NCI-H524 treated with DMSO at 0.1 percent for 48 hours (cell line): ENCODE results near the gene NEIL1.
A peak's percentile ranks its signal among the peaks of the same experiment; 100 is the strongest.
"Not testable (repeated sequence)": the region's sequence is repeated elsewhere in the genome, so short reads cannot be mapped to it uniquely, and the experiment has no call there.

ENCODE experiments used
- DNase-seq: peaks from one replicate; lab custom pipeline; 2025; lab: John Stamatoyannopoulos, UW

NEIL1 gene

DNA sequence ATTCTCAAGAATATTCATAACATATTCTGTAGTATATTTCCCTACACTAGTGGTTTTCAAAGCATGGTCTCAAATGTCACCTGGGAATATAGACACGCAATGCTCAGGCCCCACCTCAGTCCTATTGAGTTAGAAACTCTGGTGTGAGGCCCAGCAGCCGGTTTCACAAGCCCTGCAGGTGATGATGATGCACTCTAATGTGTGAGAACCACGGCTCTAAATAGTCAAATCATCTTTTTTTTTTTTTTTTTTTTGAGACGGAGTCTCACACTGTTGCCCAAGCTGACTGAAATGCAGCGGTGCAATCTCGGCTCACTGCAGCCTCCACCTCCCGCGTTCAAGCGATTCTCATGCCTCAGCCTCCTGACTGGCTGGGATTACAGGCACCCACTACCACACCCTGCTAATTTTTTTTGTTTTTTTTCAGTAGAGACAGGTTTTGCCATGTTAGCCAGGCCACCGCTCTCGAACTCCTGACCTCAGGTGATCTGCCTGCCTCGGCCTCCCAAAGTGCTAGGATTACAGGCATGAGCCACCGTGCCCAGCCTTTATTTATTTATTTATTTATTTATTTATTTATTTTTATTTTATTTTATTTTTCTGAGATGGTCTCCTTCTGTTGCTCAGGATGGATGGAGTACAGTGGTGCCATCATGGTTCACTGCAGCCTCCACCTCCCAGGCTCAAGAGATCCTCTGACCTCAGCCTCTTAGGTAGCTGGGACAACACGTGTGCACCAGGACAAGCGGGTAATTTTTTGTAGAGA lies 13.0 kb upstream of the NEIL1 start:
- DNase-seq: not testable (repeated sequence)

DNA sequence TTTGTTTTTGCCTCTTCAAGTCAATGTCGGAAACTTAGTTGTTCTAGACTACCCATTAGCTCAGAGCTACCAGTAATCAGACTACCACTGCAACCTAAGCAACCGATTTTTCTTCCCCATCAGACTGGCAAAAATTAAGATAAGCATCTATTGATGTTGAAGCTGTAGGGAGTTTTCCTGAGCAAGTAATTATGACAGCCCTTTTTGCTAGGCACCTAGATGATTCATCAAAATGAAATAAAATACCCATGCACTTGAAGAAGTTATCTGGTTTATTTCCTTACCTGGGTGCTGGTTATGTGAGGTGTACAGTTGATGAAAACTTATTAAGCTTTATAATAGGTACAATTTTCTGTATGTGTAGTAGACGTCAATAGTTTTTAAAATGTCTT lies 11.5 kb upstream of the NEIL1 start:
- DNase-seq: no peak

DNA sequence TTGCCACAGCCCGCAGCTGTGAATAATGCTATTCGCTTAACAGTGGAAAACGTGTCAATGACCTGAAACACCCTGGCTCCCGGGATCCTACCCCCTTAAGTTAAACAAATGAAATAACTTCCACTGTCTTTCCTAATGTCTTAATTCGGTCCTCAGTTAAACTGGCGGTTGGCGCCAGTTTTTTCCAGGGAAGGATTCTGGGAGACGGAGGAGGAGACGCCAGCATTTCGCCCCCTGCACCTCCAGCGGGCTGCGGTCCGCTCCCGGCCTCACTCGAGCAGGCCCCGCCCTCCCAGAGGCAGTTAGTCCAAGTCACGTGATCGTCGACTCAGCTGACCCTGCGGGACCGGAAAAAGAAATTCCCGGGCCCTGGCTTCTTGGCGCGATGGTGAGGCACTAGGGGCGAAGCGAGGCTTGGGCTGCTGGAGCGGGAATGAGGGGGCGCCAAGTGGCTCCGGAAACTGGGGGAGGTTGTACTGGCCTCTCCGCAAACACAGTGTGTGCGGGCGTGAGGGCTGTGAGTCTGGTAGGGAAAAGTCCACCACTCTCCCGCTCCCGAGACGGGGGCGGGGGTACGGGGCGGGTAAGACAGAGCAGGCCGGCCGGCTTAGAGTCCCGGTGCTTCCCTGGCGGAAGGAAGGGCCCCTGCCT lies 11.0 kb upstream of the NEIL1 start, which contains the start of gene COMMD4:
COMMD4 (plus strand) TSS at position 359 of the 651 bp plus-strand sequence; CDS start at position 386, 27 bp downstream.
- DNase-seq: peak; percentile 65

DNA sequence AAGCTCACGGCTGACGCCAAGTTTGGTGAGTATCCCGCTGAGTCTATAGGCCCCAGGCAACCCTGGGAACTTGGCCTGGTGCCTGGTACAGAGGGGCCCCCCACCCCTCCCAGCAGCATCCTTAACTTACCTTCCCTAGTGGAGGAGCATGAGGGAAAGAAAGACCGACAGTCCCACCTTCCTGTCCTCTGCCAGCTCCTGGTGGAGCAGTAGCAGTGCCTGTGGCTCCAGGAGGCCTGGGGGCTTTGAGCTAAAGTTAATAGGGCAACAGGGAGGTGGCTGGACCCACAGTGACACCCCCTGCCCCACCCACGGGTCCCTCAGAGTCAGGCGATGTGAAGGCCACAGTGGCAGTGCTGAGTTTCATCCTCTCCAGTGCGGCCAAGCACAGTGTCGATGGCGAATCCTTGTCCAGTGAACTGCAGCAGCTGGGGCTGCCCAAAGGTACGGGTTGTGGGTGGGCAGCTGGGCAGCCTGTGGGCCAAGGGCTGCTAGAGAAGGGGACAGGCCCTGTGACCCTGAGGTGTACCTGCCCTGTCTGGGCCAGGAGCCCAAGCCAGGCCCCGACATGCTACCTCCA lies 8.1 kb upstream of the NEIL1 start:
- no peak for DNase-seq

DNA sequence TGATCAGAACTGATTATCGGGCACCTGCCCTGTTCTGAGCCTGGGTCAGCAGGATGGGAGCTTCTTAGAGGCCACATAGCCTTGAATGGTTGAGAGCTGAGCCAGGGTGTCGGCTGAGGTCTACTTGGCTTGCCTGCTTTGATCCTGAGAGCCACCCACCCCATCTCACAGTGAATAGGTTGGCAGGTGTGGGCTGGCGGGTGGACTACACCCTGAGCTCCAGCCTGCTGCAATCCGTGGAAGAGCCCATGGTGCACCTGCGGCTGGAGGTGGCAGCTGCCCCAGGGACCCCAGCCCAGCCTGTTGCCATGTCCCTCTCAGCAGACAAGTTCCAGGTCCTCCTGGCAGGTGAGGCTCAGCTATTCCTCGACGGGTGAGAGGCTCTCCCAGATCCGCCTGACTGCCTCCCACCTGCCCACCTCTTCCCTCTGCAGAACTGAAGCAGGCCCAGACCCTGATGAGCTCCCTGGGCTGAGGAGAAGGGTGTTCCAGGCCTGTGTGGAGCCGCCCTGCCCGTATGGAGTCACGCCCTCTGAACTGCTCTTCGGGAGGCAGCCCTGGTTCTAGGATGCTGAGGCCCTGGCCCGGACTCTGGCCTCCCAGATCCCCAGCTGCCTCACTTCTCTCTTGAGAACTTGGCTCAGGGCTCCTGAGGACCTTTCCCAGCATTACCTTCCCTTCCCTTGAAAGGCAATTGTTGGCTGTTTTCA lies 7.2 kb upstream of the NEIL1 start:
- no peak for DNase-seq

DNA sequence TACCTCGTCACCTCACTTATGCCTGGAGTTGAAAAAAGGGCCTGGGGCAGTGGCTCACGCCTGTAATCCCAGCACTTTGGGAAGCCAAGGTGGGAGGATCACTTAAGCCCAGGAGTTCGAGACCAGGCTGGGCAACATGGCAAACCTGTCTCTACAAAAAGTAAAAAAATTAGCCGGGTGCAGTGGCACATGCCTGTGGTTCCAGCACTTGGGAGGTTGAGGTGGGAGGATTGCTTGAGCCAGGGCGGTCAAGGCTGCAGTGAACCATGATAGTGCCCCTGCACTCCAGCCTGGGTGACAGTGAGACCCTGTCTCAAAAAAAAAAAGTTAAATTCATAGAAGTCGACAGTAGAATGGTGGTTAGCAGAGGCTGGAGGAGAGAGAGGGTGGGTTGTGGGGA lies 4.6 kb upstream of the NEIL1 start:
- DNase-seq: no peak

DNA sequence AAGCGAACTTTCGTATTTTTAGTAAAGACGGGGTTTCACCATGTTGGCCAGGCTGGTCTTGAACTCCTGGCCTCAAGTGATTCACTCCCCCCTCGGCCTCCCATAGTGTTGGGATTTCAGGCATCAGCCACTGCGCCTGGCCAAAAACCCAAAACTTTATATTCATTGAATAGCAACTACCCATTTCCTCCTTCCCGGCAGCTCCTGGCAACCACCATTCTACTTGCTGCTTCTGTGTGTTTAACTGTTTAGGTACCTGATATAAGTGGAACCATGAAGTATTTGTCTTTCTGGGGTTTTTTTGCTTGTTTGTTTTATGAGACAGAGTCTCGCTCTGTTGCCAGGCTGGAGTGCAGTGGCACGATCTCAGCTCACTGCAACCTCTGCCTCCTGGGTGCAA lies 2.9 kb upstream of the NEIL1 start:
- not testable (repeated sequence) for DNase-seq

DNA sequence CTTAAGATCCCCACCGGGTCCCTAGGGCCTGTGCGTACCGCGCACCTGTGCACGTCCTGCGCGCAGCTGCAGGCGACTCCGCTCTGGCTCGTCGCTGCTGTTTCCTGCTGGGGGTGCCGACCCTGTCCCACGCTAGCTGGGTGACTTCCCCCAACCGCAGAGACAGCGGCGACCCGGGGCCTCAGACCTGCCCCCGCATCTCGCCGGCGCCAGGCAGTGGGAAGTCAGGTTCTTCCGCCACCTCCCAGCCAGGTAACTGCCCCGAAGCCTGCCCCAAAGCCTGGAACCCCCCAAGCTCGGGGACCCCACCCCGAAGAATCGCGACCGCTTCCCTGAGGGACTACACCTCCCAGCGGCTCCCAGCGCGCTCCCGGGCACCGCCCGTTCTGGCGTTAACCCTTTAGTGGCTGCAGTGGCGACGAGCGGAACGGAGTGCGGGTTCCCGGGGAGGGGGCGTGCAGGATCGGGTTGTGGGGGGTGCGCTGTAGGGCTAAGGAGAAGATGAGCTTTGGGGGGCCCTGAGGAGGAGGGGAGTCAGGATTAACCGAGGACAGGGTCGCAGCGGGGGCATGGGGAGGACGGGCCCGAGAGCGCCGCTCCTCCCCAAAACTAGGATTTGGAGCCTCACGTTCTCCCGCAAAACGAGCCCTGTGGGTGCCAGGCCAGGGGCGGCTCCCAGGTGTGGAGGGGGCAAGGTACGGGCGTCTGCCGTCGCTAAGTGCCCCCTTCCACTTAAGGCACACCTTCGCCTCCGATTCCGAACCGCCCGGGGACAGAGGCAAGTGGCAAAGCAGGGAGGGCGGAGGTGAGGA lies 589 bp downstream of the NEIL1 start:
- DNase-seq: no peak

DNA sequence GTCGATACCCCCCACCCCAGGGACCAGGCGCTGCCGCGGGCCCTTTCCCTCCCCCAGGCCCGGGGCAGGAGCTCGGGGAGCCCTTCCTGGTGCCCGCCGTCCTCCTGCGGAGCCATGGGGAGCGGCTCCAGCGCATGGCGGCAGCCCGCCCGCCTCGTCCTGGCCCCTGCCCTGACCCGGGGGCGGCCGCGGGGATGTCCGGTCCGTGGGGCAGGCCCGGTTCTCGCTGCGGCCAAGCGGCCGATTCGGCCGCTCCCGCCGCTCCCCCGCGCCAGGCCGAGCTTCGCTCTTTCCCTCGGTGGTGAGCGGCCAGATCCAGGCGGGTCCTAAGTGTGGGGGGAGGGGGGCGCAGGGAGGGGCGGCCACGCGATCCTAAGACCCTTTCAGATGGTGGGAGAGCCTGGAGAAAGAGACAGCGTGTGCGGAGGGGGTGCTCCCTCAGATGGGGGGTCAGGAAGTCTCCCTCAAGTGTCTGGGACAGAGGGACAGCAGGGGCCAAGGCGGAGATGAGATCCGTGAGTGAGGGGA lies 1.3 kb downstream of the NEIL1 start:
- DNase-seq: no peak

DNA sequence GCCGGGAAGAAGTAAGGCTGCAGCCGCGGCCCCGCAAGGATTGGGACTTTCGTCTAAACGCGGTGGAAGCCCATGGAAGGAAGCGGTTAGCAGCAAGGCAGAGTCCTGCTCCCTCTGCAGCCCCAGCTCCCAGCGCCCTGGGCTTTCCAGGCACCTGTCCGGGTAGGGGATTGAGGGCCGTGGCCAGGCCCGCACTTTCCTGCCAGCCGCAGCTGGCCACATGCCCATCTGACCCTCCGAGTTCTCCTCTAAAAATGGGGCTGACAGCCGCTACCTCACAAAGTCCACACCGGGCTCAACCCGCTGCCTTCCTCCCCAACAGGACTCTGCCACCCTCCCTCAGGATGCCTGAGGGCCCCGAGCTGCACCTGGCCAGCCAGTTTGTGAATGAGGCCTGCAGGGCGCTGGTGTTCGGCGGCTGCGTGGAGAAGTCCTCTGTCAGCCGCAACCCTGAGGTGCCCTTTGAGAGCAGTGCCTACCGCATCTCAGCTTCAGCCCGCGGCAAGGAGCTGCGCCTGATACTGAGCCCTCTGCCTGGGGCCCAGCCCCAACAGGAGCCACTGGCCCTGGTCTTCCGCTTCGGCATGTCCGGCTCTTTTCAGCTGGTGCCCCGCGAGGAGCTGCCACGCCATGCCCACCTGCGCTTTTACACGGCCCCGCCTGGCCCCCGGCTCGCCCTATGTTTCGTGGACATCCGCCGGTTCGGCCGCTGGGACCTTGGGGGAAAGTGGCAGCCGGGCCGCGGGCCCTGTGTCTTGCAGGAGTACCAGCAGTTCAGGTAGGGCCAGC lies 1.9 kb downstream of the NEIL1 start:
- DNase-seq: no peak

DNA sequence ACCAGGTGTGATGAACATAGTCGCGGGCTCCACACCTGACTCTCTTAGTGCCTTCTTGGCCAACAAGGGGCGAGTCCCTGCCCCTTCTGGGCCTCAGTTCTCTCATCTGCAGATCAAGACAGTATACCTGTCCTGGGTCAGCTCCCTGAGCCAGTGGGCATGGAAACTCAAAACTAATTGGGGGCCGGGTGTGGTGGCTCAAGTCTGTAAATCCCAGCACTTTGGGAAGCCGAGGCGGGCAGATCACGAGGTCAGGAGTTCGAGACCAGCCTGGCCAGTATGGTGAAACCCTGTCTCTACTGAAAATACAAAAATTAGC lies 2.5 kb downstream of the NEIL1 start:
- DNase-seq: not testable (repeated sequence)

DNA sequence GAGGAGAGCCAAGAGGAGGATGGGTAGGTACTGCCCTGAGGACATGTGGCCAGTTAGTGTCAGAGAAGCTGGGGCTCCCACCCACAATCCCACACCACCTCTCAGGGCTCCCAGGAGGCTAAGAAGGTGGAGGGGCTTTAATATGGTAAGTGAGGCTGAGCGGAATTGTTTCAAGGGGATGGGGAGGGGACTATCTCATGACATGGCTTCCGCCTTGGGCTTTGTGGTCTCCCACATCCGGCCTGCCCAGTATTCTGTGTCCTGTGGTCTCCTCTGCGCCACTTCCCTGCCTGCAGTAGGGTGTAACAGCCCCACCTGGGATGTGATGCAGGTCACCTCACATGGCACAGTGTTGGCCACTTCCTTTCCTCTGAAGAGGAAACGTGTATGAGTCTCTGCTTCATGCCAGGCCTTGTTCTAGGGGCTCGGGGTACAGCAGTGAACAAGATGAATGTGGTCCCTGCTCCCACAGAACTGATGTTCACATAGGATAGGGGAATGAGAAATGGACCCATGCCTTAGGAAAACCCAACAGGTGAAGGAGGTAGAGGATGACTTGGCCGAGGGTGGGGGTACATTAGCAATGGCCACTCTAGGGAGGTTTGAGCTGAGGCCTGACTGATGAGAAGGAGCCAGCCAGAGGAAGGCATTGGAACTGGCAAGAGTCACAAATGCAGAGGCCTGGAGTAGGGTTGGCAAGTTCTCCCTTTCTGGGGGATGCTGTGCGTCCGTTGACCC lies 3.2 kb downstream of the NEIL1 start:
- no peak for DNase-seq

DNA sequence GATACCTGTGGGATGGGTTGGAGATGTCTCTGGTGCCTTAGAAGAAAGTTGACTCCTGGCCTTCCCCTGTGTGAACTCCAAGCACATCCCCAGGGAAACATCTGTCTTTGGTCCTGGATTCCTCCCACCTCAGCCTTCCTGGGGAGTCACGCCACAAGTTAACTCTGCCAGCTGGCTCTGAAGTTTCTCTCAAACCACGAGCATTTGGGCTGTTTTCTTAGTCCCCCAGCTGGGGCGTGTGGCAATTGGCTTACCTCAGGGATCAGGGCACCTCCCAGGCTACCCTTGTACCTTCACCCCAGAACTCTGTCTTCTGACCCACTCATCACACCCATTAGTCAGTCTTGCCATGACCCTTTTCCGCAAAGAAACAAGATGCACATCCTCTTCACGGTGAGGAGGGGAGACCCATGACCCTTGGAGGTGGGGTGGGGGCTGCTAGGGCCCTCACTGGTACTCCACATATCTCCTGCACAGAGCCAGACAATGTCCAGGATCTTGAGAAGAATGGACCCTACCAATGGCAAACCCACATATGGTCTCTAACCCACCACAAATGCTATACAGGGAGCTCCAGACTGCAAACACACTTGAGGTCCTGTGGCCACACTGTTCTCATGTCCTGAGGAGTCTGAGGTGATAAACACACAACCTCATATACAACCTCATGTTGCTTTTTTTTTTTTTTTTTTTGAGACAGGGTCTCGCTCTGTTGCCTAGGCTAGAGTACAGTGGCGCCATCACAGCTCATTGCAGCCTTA lies 3.9 kb downstream of the NEIL1 start:
- DNase-seq: no peak

DNA sequence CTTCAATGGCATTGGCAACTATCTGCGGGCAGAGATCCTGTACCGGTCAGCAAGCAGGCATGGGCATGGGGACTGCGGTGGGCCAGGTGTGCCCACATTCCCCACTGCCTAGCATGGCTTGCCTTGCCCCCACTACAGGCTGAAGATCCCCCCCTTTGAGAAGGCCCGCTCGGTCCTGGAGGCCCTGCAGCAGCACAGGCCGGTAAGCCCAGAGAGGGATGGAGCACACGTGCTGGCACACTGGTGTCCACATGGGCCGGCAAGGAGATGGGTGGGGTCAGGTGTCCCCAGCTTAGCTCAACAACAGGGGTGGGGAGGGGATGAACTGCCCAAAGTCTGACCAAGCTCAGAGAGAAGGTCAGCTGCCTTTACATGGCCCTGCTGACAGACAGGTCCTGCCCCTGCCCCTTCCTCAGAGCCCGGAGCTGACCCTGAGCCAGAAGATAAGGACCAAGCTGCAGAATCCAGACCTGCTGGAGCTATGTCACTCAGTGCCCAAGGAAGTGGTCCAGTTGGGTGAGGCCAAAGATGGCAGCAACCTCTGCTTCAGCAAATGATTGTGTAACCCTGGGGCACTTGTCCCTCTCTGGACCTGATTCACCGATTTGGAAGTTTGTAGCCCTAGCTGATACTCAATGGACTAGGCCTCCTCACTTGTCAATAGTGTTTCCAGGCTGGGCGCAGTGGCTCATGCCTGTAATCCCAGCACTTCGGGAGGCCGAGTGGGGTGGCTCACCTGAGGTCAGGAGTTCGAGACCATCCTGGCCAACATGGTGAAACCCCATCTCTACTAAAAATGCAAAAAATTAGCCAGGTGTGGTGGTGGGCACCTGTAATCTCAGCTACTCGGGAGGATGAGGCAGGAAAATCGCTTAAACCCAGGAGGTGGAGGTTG lies 5.6 kb downstream of the NEIL1 start:
- no peak for DNase-seq

DNA sequence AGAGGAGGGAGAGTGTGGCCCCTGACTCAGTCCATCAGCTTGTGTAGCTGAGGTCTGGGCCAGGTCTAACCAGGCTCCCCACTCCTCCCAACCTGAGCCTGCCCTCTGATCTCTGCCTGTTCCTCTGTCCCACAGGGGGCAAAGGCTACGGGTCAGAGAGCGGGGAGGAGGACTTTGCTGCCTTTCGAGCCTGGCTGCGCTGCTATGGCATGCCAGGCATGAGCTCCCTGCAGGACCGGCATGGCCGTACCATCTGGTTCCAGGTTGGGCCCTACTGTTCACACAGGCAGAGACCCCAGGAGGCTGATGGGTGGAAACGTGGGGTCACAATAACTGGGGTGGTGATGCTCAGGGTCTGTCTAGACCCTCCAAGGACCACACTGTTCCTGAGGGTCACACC lies 6.8 kb downstream of the NEIL1 start:
- no peak for DNase-seq

DNA sequence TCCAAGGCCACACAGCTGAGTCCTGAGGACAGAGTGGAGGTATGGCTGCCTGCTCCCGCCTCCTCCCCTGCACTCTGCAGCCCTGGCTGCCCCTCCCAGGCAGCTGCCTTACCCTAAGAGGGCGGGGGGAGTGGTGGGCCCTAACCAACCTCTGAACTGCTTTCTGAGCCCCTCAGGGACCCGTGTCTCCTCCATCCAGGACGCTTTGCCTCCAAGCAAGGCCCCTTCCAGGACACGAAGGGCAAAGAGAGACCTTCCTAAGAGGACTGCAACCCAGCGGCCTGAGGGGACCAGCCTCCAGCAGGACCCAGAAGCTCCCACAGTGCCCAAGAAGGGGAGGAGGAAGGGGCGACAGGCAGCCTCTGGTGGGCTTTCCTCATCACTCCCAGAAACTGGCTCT lies 7.6 kb downstream of the NEIL1 start:
- no peak for DNase-seq

DNA sequence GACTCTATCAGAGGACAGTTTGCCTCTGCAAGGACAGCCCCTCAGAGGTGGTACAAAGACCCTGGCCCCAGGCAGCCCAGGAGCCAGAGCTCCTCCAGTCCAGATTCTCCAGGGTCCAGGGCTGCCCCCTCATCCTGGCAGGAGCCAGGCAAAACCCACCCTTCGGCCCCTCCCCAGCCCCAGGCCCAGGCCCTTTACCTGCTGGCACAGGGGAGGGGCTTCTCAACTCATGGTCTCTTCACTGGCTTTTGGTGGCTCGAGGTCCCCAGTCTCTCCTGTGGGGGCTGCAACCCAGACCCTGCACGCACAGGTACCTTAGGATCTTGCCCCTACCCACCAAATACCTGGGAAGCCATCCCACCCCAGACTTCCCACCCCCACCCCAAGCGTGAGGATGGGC lies 8.5 kb downstream of the NEIL1 start:
- DNase-seq: no peak

DNA sequence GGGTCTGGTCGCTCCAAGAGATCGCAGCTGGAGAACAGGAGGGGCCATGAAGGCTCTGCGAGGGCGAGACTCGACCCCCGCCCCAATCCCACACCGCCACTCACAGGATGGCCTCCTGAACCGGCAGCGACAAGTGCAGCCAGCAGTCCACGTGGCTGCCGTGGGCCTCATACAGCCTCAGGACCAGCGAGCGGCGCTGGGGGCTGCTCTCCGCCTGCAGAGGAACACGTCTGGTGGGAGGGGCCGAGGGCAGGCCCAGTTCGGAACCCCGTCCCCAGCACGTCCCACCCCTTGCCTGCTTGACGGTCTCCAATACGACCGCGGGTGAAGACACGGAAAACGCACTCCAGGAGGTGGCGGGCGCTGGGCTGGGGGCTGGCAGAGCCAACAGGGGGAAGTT lies 9.2 kb downstream of the NEIL1 start:
- no peak for DNase-seq
